Inferior parietal cortex (tissue), 1 donor: ENCODE data around the gene POU2AF1.

ENCODE experiments used
- DNase-seq: peaks from one replicate; pipeline ENCODE4 v3.0.0-alpha.2; 2016; ENCODE audit errors: extremely low spot score

POU2AF1 gene

GRCh38 chr11:111387363-111387762 lies 8.3 kb upstream of the POU2AF1 start:
- DNase-seq = peak; percentile 5

DNA sequence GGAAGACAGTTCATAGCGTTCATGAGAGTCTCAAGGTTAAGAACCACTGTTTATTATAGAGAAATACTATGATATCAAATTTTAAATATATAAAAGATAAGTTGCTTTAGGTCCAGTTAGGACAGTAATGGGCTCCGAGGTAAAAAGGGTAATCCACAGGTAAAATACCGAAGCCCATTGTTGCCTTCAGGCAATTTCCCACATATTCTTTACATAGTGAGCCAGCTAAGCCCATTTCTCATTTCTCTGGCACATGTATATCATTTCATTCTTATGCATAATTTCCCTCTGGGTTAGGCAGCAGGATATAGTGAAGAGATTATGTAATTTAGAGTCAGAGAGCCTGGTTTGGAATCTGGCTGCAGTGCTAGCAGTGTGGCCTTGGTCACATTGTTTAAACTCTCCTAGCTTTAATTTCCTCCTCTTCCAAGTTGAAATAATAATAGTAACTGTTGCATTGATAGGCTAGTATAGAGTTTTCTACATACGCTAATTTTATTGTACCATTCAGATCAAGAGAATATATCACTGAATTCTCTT lies 7.6 kb upstream of the POU2AF1 start:
- DNase-seq = no peak

- DNase-seq = no peak
Observed at GRCh38 chr11:111384494-111384893, 5.4 kb upstream of the POU2AF1 start.

DNA sequence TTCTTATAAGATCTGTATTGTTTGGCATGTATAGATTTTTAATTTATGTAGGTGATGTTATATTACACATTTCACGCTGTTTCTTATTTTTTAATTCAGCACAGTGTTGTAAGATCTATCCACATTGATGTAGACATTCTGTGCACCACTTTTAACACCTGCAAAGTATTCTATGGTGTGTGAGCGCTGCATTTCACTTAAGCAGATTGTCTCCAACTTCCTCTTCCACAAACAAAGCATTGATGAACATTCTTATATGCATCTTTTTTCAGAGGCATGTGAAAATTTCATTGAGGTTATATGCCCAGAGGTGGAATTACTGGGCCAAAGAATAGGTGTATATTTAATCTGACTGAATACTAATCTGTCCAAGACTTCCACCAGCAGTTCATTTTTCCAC lies 3.4 kb upstream of the POU2AF1 start:
- DNase-seq = no peak

- no peak for DNase-seq
Observed at GRCh38 chr11:111379602-111380136, 594 bp upstream of the POU2AF1 start.

- DNase-seq = no peak
Observed at GRCh38 chr11:111378185-111378860, 752 bp downstream of the POU2AF1 start.

GRCh38 chr11:111376181-111376871 lies 2.7 kb downstream of the POU2AF1 start:
- no peak for DNase-seq

DNA sequence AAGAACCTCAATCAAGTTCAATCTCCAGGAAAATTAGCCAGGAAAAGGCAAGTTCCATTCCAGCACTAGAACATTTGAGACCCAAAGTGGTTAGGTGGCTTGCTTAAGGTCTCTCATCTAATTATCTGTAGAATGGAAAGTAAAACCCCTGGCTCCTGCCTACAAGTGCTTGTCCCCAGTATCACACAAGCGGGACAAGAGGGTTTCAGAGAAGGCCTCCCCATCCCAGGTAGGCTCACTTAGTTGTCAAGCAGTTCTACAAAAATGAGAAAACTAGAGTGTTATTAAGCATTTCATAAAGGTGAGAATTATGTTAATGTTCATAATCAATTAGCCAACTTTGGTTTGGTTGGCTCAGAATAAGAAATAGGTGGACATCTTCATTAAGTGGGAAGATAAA lies 5.5 kb downstream of the POU2AF1 start:
- no peak for DNase-seq

- peak; percentile 25 for DNase-seq
Observed at GRCh38 chr11:111372538-111372937, 6.5 kb downstream of the POU2AF1 start.

- no peak for DNase-seq
Observed at GRCh38 chr11:111370902-111371578, 8.0 kb downstream of the POU2AF1 start.

DNA sequence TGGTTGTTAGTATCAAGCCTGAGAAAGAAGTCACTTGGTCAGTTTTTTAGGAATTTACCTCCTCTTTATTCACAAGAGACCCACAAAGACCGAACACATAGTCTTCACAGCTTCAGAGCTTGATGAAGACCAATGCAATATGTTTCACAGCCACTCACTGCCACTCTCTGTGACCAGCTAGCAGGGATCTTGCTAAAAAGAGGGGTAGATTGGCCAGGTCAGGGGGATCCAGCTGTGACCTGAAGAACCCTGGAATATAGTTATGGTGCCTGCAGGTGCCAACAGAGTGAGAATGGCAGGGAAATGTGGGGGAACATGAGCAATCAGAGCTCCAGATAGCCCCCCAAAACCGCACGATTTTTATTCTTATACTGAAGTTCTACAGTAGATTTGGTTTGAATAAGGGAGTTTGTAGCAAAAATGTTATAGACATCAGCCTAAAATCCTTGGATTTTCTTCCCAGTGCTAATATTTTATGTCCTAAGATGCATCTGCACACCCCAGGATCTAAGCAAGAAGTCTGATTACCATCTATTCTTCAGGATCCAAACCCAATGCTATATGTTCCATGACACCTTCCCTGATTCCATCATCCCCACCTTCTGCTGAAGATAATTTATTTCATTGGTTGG lies 8.7 kb downstream of the POU2AF1 start:
- DNase-seq = no peak

DNA sequence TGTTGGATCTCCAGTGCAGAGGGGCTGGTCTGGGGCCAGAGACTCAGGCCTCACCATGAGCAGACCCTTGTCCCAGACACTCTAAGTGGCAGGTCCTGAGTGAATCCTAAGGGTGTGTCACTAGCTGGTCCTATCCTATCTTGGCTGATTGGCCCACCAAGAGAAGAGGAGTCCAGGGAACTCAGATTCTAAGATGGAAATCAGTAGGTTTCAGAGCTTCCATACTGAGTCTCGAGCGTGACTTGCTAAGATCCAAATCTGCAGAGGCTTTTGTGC lies 10.9 kb downstream of the POU2AF1 start:
- no peak for DNase-seq

- no peak for DNase-seq
Observed at GRCh38 chr11:111367411-111368284, 11.4 kb downstream of the POU2AF1 start.

- no peak for DNase-seq
Observed at GRCh38 chr11:111366560-111367410, 12.3 kb downstream of the POU2AF1 start.

GRCh38 chr11:111365722-111366559 lies 13.1 kb downstream of the POU2AF1 start:
- no peak for DNase-seq

- no peak for DNase-seq
Observed at GRCh38 chr11:111364503-111364902, 14.6 kb downstream of the POU2AF1 start.

- DNase-seq = no peak
Observed at GRCh38 chr11:111363985-111364384, 15.1 kb downstream of the POU2AF1 start.

DNA sequence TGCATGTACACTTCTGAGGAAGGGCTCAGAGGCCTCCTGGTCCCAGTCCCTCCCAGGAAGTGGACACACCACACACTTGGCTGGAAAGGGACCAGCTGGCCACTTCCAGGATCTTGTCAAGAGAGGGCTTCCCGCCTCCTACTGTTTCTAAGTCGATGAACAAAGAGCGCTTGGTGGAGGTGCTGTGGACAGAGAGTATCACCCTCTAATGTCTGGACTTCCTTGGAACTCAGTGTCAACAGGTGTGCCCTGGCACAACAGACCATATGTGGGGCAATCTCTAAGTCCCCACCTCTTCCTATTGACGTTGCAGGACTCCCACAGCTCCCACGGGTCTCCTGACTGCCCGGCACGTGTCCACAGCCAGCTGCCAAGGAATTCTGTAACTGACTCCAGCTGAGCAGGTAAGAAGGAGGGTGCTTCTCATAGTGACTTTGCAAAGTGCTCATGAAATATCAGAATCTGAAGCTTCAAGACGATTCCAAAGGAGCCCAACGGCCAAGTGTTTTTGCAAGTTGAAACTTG lies 16.1 kb downstream of the POU2AF1 start:
- DNase-seq = no peak

GRCh38 chr11:111361874-111362273 lies 17.2 kb downstream of the POU2AF1 start:
- no peak for DNase-seq
